ENCODE measurements around the gene CASP10.

Gene CASP10

DNA sequence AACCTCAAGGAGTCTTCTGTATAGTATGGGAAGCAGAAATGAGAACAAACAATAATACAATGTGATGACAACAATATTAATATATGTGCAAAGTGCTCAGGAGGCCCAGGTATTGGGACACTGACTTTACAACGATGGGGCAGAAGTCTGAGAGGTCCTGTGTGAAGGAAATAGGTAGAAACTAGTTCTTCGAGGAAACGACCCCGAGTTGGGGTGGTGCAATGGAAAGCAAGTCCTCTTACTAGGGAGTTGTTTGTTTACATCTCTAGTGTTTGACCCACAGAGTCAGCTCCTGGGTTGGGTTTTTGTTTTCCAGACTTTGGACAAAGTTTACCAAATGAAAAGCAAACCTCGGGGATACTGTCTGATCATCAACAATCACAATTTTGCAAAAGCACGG, 93.6 kb downstream of the CASP10 start:
- Histone ChIP-seq H3K4me3 (no peak overlapping the region), H3K9me3 (no peaks in the 10 kb centered on the region), H3K4me1 (no peaks in the 10 kb centered on the region), H3K36me3 (peaks cover 9 to 69% (median 25%) of the 10 kb centered on the region in 3 donors), H3K27ac (no peak overlapping the region), H3K27me3 (no peaks in the 10 kb centered on the region)
- TF ChIP-seq, protein P1, sequence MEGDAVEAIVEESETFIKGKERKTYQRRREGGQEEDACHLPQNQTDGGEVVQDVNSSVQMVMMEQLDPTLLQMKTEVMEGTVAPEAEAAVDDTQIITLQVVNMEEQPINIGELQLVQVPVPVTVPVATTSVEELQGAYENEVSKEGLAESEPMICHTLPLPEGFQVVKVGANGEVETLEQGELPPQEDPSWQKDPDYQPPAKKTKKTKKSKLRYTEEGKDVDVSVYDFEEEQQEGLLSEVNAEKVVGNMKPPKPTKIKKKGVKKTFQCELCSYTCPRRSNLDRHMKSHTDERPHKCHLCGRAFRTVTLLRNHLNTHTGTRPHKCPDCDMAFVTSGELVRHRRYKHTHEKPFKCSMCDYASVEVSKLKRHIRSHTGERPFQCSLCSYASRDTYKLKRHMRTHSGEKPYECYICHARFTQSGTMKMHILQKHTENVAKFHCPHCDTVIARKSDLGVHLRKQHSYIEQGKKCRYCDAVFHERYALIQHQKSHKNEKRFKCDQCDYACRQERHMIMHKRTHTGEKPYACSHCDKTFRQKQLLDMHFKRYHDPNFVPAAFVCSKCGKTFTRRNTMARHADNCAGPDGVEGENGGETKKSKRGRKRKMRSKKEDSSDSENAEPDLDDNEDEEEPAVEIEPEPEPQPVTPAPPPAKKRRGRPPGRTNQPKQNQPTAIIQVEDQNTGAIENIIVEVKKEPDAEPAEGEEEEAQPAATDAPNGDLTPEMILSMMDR (IDR thresholded peaks at IDR 0.05), result no peak
- intact Hi-C loops (cut with DNase I; ENCODE audit: low total_unique reads), result no loop called here
- no peak for DNase-seq
